HG03045 (cell line): ENCODE data around the gene NR2F6.

ENCODE experiments used
- ATAC-seq: cut with Tn5 transposase; IDR thresholded peaks from one replicate; pipeline ENCODE4 v1.9.1; 2021; ENCODE audit warnings: mild to moderate bottlenecking, moderate library complexity; ENCODE audit not compliant: unreplicated experiment

NR2F6 gene

GRCh38 chr19:17264641-17264979 lies 18.9 kb upstream of the NR2F6 start, which contains the start of gene USHBP1:
USHBP1 (minus strand) TSS chr19:17264745; CDS start chr19:17264299, 446 bp downstream.
- ATAC-seq, result no peak

DNA sequence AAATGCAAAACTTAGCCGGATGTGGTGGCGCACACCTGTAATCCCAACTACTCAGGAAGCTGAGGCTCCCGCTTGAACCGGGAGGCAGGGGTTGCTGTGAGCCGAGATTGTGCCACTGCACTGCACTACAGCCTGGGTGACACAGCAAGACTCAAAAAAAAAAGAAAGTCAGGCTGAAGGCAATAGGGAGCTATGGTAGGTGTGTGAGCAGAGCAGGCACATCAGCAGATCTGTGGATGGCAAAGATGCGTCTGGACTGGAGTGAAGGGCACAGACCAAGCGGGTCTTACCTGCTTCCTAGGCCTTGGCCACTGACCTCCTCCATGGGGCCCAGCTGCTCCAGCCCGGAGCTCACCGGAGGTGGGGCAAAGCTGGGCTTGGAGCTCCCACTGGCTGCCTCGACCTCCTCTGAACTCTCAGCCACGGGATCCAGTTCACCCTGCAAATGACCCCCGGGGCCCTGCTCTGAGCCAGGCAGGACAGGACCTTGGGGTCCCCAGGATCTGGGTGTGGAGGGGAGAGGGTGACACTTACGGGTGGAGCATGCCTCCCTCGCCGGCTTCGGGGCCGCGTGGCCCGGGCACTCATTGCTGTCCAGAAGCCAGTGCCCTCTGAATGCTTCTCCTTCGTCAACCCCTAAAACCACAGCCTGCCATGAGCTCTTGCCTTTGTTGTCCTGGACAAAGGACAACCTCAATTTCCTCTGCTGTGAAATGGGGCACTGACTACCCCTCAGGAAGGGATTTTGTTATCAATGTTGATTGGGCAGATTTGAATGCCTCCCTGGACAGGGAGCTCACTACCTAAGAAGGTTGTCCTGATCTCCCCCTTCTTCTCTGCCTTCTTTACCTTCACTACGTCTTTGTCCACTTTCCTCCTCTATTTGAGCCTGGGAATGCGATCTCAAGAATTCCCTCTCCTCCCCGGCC lies 18.3 kb upstream of the NR2F6 start:
- no peak for ATAC-seq

DNA sequence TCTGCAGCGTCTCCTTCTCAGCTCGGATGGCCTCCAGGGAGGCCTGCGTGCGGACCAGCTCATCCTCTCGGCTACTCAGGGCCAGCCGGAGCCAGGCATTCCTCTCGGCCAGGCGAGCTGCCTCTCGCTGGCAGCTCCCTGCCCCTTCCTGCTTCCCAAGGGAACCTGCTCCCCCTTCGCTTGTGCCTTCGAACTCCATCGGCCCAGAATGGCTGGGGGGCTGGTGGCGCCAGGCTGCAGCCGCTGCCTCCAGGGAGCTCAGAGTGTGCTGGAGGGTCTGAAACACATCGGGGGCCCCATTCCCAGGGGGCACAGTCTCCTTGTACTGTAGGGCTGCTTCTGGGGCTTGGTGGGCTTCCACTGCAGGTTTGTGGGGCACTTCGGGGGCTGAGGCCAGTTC lies 16.8 kb upstream of the NR2F6 start:
- ATAC-seq, result no peak

DNA sequence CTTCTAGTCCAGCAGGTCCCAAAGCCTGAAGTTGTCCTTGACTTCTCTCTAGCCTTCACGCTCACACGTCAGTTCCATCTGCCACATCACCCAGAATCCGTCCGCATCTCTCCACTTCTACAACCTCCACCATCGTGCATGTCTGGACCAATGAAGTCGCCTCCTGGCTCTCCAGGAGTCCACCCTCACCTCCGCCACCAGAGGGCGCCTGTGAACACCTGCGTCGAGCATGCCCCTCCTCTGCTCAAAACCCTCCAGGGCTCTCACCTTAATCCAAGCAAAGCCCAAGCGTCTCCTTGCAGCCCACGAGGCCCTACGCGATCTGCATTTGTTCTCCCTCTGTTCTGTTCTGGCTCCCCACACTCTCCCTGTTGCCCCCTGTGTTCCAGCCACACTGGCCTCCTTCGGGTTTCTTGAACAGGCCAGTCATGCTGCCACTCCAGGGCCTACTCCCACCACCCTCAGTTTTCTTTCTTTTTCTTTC lies 15.2 kb upstream of the NR2F6 start:
- no peak for ATAC-seq

- ATAC-seq, result no peak
Measured at GRCh38 chr19:17259934-17260333, 14.2 kb upstream of the NR2F6 start.

DNA sequence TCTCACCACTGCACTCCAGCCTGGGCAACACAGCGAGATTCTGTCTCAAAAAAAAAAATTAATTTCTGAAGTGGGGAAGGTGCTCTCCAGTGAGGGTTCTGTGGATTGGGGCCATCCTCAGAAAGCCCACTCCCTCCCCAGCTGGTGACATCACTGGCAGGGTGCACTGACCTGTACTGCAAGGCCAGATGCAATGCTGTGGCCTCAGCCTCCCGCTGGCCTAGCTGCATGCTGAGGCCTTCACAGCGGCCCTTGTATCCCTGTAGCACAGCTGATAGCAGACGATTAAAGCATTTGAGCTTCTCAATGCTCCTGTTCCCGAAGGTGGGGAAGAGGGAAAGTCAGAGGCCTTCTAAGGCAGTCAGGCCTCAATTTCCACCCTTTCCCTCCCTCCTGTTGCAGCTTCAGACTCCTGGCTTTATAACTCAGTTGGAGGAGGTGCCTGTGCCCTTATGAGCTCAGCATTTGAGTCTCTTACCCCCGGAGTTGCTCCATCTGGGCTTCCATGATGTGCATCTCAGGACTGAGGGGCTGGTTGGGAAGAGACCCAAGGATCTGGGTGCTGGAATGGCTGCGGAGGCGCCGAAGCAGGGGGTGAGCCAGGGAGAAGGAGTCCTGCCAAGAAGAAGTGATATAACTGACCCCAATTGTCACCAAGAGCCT lies 13.5 kb upstream of the NR2F6 start:
- ATAC-seq, result no peak

- ATAC-seq, result no peak
Measured at GRCh38 chr19:17256130-17256529, 10.4 kb upstream of the NR2F6 start.

GRCh38 chr19:17255150-17255621 lies 9.5 kb upstream of the NR2F6 start:
- no peak for ATAC-seq

- no peak for ATAC-seq
Measured at GRCh38 chr19:17254636-17255035, 8.9 kb upstream of the NR2F6 start.

GRCh38 chr19:17249887-17250548 lies 4.3 kb upstream of the NR2F6 start:
- no peak for ATAC-seq

DNA sequence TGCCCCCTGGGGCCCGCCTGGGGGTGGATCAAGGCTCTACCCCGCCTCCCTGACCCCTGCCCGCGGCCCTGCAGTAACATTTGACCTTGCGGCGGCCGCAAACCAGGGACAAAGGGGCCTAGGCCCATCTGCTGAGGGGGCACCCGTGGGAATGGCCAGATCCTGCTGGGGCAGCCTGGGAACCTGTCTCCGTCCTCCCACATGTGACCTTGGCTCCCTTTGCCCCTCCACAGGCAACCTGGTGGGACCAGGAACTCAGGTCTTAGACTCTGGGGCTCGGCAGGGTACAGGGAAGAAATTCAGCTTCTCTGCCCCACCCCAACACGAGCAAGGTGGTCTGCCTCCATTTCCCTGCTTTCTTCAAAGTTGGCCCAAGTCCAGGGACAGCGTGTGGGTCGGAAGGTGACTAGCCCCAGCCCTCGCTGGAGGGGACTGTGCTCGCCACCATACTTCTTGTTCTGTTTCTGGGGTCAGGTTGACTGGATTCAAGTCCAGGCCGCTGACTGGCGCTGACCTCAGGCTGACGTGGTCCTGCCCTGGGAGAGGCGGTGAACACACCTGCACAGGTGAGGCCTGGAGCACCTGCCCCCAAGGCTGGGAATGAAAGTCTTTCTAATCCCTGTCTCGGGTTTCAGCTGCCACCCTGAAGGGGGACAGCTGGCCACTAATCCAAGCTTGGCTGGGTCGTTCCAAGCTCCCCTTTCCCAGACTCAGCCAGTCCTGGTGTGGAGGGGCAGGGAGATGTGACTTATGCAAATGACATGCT lies 2.5 kb upstream of the NR2F6 start:
- no peak for ATAC-seq

- ATAC-seq, result peak; percentile 6
Measured at GRCh38 chr19:17246681-17247425, 1.1 kb upstream of the NR2F6 start.

GRCh38 chr19:17244618-17245534 lies 843 bp downstream of the NR2F6 start:
- peak; percentile 5 for ATAC-seq

DNA sequence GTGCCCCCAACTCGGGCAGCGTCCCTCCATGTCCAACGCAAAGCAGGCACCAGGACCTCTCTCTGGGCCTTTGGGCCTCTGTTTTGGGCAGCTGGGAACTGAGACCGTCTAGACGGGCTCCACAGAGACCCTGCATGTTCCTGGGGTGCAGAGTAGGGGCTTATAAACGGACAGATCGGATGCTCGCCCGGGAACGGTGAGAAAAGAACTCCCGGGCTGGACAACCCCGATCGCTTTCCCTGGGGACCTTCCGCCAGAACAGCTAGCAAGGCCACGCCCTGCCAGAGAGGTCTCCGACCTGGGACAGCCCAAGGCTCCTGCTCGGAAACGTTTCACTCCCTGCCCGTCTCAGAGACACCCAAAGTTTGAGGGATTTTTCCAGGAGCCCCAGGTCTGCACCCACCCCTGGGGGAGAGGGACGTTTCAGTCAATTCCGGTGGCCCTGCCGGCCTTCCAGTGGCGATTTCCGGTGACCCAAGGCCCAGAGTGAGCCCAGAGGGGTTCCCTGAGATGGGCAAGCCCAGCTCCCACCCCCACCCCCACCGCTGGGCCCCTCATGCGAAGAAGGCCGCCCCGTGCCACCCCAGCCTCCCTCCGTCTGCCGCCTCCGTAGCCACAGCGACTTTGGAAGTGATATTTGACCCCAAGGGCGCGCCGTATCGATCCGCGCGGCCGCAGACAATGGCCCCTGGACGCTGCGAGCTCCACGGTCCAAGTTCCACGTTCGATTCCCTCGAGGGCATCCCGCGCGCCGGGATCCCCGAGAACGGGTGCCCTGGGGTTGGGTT lies 1.7 kb downstream of the NR2F6 start:
- no peak for ATAC-seq

DNA sequence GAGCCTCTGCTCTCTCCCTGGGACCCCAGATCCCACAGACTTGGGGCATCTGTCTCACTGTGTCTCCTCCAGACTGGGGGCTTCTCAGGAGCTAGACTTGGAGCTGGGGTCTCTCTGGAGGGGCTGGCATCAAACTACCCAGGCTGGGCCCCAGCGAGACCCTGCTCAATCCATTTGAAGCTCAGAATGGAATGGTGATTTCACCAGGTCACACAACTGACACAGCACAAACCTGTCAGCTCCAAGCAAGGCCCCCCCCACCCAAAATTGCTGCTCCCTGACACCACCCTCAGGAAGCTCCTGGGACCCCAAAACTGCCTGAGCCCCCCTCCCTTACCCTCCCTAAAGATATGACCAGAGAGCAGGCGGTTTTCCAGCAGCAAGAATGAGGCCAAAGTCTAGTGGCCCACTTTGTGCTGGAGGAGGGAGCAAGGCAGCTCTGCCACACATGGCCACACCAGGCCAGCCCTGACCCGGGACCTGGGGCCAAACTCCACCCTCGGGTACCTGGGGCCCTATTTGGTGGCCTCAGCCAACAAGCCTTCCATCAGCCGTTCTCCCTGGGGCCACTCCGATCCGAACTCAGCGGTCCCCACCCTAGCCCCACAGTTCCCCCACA lies 2.4 kb downstream of the NR2F6 start:
- no peak for ATAC-seq

- ATAC-seq, result no peak
Measured at GRCh38 chr19:17242431-17243208, 3.1 kb downstream of the NR2F6 start.

GRCh38 chr19:17240826-17241399 lies 4.8 kb downstream of the NR2F6 start:
- no peak for ATAC-seq
